ENCODE results near the gene CNTNAP1. TPM values are rescaled to one million over a fixed set of nuclear protein-coding genes. Genes with fewer than 3 reads are reported as not detected.

Gene CNTNAP1
- total RNA-seq, 1 donor: 32.0 TPM

DNA sequence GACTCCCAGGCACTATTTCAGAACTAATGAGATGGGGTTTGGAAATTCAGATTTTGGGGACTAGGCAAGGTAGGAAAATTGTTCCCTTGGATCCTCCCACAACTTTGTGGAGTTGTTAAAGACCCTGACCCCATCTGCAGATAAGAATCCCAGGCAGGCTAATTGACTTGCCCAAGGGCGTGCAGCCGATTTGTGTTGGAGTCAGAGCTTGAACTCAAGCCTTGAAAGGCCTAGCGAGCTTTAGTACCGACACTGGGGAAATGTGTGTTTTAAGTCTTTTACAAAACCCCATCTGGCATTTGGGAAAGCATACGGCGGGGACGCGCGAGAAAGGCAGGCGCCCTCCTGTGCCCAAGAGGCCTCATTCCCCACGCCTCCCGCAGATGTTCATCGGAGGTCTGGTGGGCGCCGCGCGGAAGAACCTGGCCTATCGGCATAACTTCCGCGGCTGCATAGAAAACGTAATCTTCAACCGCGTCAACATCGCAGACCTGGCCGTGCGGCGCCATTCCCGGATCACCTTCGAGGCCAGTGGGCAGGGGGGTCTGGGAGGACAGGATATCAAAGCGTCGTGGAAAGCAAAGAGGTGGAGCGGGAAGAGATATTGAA, 4.3 kb downstream of the CNTNAP1 start:
- no peak for DNase-seq (ENCODE audit: low read depth)
- no peak overlapping the region for H3K4me3 ChIP-seq (ENCODE audit: low read depth, low read length)
- TF ChIP-seq, protein P1, sequence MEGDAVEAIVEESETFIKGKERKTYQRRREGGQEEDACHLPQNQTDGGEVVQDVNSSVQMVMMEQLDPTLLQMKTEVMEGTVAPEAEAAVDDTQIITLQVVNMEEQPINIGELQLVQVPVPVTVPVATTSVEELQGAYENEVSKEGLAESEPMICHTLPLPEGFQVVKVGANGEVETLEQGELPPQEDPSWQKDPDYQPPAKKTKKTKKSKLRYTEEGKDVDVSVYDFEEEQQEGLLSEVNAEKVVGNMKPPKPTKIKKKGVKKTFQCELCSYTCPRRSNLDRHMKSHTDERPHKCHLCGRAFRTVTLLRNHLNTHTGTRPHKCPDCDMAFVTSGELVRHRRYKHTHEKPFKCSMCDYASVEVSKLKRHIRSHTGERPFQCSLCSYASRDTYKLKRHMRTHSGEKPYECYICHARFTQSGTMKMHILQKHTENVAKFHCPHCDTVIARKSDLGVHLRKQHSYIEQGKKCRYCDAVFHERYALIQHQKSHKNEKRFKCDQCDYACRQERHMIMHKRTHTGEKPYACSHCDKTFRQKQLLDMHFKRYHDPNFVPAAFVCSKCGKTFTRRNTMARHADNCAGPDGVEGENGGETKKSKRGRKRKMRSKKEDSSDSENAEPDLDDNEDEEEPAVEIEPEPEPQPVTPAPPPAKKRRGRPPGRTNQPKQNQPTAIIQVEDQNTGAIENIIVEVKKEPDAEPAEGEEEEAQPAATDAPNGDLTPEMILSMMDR (IDR thresholded peaks at IDR 0.05; ENCODE audit: insufficient read depth, low read length): no peak

DNA sequence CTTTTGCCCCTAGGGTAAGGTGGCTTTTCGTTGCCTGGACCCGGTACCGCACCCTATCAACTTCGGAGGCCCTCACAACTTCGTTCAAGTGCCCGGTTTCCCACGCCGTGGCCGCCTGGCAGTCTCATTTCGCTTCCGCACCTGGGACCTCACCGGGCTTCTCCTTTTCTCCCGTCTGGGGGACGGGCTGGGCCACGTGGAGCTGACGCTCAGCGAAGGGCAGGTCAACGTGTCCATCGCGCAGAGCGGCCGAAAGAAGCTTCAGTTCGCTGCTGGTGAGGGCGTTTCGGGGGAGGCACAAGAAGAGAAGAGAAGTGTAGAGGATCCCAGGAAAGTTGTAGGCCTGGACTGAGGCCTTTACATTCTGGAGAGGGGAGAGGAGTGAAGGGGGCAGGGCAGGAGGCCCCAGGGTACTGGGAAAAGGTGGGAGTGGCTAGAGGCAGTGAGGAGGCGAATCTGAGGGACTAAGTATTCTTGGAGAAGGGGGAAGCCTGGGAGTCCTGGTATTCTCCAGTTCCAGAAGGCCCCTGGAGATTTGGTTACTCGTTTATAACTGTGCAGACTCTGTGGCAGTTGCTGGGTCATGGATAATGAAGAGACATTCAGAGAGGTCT, 5.5 kb downstream of the CNTNAP1 start:
- DNase-seq (ENCODE audit: low read depth): no peak
- TF ChIP-seq, protein P1 (IDR thresholded peaks at IDR 0.05; ENCODE audit: insufficient read depth, low read length): no peak
- no peak overlapping the region for H3K4me3 ChIP-seq (ENCODE audit: low read depth, low read length)

DNA sequence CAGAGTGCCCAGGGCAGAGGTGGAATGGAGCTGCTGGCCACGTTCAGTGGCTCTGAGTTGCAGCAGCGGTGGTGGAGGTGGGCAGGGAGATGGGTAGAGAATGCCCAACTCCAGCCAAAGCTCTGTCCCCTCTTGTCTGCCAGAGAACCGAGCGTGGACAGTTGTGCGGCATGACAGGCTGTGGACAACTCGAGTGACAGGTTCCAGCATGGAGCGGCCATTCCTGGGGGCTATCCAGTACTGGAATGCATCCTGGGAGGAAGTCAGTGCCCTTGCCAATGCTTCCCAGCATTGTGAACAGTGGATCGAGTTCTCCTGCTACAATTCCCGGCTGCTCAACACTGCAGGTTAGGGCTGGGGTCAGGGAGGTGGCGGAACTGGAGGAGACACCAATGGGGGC, 8.3 kb downstream of the CNTNAP1 start:
- no peak for DNase-seq (ENCODE audit: low read depth)
- H3K4me3 ChIP-seq (ENCODE audit: low read depth, low read length): no peak overlapping the region
- TF ChIP-seq, protein P1 (IDR thresholded peaks at IDR 0.05; ENCODE audit: insufficient read depth, low read length): no peak

DNA sequence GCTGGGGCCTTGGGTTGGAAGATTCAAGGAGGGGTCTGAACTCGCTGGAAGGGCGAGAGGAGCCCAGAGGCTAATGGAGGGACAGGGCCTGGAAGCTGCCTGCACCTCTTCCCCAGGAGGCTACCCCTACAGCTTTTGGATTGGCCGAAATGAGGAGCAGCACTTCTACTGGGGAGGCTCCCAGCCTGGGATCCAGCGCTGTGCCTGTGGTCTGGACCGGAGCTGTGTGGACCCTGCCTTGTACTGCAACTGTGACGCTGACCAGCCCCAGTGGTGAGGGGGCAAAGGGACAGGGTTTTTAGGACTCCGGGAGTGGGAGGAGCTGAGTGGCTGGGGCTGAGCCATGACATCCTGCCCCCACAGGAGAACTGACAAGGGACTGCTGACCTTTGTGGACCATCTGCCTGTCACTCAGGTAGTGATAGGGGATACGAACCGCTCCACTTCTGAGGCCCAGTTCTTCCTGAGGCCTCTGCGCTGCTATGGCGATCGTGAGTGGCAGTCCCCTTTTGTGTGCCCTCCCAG, 8.8 kb downstream of the CNTNAP1 start:
- no peak for DNase-seq (ENCODE audit: low read depth)
- H3K4me3 ChIP-seq (ENCODE audit: low read depth, low read length): no peak overlapping the region
- TF ChIP-seq, protein P1 (IDR thresholded peaks at IDR 0.05; ENCODE audit: insufficient read depth, low read length): no peak

DNA sequence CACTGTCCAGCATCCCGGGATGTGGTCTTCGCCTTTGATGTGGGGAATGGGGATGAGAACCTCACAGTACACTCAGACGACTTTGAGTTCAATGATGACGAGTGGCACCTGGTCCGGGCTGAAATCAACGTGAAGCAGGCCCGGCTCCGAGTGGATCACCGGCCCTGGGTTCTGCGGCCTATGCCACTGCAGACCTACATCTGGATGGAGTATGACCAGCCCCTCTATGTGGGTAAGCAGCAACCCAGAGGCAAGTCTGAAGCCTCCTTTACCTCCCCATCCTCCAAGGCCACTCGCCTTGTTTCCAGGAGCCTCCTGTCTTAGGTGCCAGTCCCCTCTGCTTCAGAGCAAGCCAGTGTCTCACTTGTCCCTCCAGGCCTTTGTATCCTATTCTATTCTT, 10.2 kb downstream of the CNTNAP1 start:
- TF ChIP-seq, protein P1 (IDR thresholded peaks at IDR 0.05; ENCODE audit: insufficient read depth, low read length): no peak
- no peak for DNase-seq (ENCODE audit: low read depth)
- no peak overlapping the region for H3K4me3 ChIP-seq (ENCODE audit: low read depth, low read length)

DNA sequence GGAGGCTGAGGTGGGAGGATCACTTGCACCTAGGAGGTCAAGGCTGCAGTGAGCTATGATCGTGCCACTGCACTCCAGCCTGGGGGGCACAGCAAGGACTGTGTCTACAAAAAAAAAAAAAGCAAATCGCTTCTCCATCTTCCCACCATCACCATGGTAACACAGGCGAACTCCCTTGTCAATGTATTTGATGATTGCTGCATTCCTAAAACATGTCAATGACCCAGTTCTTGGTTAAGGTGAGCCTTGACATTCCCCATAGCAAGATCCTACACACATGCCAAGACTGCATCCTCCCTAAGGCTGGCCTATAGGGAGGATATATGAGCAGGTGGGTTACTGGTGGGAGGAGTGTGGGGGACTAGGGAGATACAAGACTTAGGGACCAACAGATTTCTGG, 12.2 kb downstream of the CNTNAP1 start:
- DNase-seq (ENCODE audit: low read depth): no peak
- no peak overlapping the region for H3K4me3 ChIP-seq (ENCODE audit: low read depth, low read length)
- TF ChIP-seq, protein P1 (IDR thresholded peaks at IDR 0.05; ENCODE audit: insufficient read depth, low read length): no peak
